ENCODE measurements around the gene NFATC4.
A peak's percentile ranks its signal among the peaks of the same experiment; 100 is the strongest.

Gene NFATC4

GRCh38 chr14:24425704-24426103 is 57.7 kb downstream of the NFATC4 start (continued):
- peak; percentile 89 for TF ChIP-seq ZNF37A (tag by site-specific recombination; IDR thresholded peaks at IDR 0.05)
- TF ChIP-seq ZNF558 (tag by site-specific recombination; IDR thresholded peaks at IDR 0.05): peak; percentile 83
- TF ChIP-seq BCL11B (tag by site-specific recombination; IDR thresholded peaks at IDR 0.05; ENCODE audit: low read depth): no peak
- TF ChIP-seq, protein P1, sequence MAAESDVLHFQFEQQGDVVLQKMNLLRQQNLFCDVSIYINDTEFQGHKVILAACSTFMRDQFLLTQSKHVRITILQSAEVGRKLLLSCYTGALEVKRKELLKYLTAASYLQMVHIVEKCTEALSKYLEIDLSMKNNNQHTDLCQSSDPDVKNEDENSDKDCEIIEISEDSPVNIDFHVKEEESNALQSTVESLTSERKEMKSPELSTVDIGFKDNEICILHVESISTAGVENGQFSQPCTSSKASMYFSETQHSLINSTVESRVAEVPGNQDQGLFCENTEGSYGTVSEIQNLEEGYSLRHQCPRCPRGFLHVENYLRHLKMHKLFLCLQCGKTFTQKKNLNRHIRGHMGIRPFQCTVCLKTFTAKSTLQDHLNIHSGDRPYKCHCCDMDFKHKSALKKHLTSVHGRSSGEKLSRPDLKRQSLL (tag by site-specific recombination; IDR thresholded peaks at IDR 0.05): peak; percentile 28; the same call in 1 of the 2 replicates
- peak; percentile 83 for TF ChIP-seq KLF10 (tag by site-specific recombination; IDR thresholded peaks at IDR 0.05)

- H3K4me1 ChIP-seq (ENCODE audit: control insufficient read depth, insufficient read depth, low read length): peaks cover 9% of the 10 kb centered on the region
- ChIA-PET CTCF (interaction anchor here (0.6 to 13.9 kb wide), 5 partner anchors 10 to 366 kb away, joined by 3 to 468 read pairs (median 7); partner anchors contain the start of gene ADCY4), POLR2A (interaction anchor here (1.5 kb wide), 1 partner anchor 16 kb away, joined by 4 read pairs; no protein-coding TSS in a partner anchor)
- no peak overlapping the region for H3K27ac ChIP-seq (ENCODE audit: extremely low read depth, low read depth, low read length)
- no peaks in the 10 kb centered on the region for H3K9me3 ChIP-seq (ENCODE audit: control insufficient read depth, insufficient read depth, low read depth, low read length)
- peaks cover 0 to 3% of the 10 kb centered on the region in 2 experiments; a peak in 1 of 3 replicates for H3K36me3 ChIP-seq (ENCODE audit: control insufficient read depth in 2 of 2, insufficient read depth in 1 of 2, low read length in 2 of 2)
- no peak overlapping the region for H3K4me3 ChIP-seq (ENCODE audit: low read depth, low read length)
- no peak for TF ChIP-seq ZNF19 (tag by site-specific recombination; IDR thresholded peaks at IDR 0.05; ENCODE audit: low read depth)
- TF ChIP-seq ZNF843 (tag by site-specific recombination; IDR thresholded peaks at IDR 0.05): no peak
- TF ChIP-seq ZNF140 (tag by site-specific recombination; IDR thresholded peaks at IDR 0.05): no peak
- no peak for TF ChIP-seq KLF17 (tag by site-specific recombination; IDR thresholded peaks at IDR 0.05)
- no peak for TF ChIP-seq HOXA7 (CRISPR knock-in tag; IDR thresholded peaks at IDR 0.05; ENCODE audit: borderline replicate concordance)
- TF ChIP-seq ZNF341 (tag by site-specific recombination; IDR thresholded peaks at IDR 0.05; ENCODE audit: low read depth): no peak
- TF ChIP-seq ZNF112 (tag by site-specific recombination; IDR thresholded peaks at IDR 0.05): no peak
- TF ChIP-seq ZNF473 (tag by site-specific recombination; IDR thresholded peaks at IDR 0.05): no peak
- TF ChIP-seq ZNF24 (tag by site-specific recombination; IDR thresholded peaks at IDR 0.05): no peak
- no peak for TF ChIP-seq ZNF302 (tag by site-specific recombination; IDR thresholded peaks at IDR 0.05; ENCODE audit: low read depth)
Measured at GRCh38 chr14:24426150-24426911, 58.3 kb downstream of the NFATC4 start.

GRCh38 chr14:24426912-24427536 is 59.0 kb downstream of the NFATC4 start:
- H3K27ac ChIP-seq (ENCODE audit: extremely low read depth, low read depth, low read length): no peak overlapping the region
- peaks cover 9% of the 10 kb centered on the region for H3K4me1 ChIP-seq (ENCODE audit: control insufficient read depth, insufficient read depth, low read length)
- no peaks in the 10 kb centered on the region for H3K9me3 ChIP-seq (ENCODE audit: control insufficient read depth, insufficient read depth, low read depth, low read length)
- ChIA-PET POLR2A (interaction anchor here (1.5 kb wide), 1 partner anchor 15 kb away, joined by 4 read pairs; no protein-coding TSS in a partner anchor), CTCF (interaction anchor here (1.9 to 13.9 kb wide), 2 partner anchors 10 to 96 kb away, joined by 7 to 468 read pairs; partner anchors contain the start of gene ADCY4)
- TF ChIP-seq ZNF174 (tag by site-specific recombination; IDR thresholded peaks at IDR 0.05) (no peak), PRDM1 (tag by site-specific recombination; IDR thresholded peaks at IDR 0.05) (no peak), HOXA7 (CRISPR knock-in tag; IDR thresholded peaks at IDR 0.05; ENCODE audit: borderline replicate concordance) (no peak), ZNF404 (tag by site-specific recombination; IDR thresholded peaks at IDR 0.05) (no peak), ZNF416 (tag by site-specific recombination; IDR thresholded peaks at IDR 0.05) (no peak), ZNF366 (tag by site-specific recombination; conservative IDR thresholded peaks at IDR 0.05) (no peak), ZFP69B (tag by site-specific recombination; IDR thresholded peaks at IDR 0.05) (no peak), ZIC2 (tag by site-specific recombination; IDR thresholded peaks at IDR 0.05) (no peak), ZNF830 (tag by site-specific recombination; IDR thresholded peaks at IDR 0.05; ENCODE audit: low read depth) (no peak), PBX3 (CRISPR knock-in tag; IDR thresholded peaks at IDR 0.05) (no peak), ZNF121 (tag by site-specific recombination; IDR thresholded peaks at IDR 0.05) (no peak)
- TF ChIP-seq, protein P2, sequence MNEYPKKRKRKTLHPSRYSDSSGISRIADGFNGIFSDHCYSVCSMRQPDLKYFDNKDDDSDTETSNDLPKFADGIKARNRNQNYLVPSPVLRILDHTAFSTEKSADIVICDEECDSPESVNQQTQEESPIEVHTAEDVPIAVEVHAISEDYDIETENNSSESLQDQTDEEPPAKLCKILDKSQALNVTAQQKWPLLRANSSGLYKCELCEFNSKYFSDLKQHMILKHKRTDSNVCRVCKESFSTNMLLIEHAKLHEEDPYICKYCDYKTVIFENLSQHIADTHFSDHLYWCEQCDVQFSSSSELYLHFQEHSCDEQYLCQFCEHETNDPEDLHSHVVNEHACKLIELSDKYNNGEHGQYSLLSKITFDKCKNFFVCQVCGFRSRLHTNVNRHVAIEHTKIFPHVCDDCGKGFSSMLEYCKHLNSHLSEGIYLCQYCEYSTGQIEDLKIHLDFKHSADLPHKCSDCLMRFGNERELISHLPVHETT (tag by site-specific recombination; IDR thresholded peaks at IDR 0.05): no peak
- TF ChIP-seq, protein P3, sequence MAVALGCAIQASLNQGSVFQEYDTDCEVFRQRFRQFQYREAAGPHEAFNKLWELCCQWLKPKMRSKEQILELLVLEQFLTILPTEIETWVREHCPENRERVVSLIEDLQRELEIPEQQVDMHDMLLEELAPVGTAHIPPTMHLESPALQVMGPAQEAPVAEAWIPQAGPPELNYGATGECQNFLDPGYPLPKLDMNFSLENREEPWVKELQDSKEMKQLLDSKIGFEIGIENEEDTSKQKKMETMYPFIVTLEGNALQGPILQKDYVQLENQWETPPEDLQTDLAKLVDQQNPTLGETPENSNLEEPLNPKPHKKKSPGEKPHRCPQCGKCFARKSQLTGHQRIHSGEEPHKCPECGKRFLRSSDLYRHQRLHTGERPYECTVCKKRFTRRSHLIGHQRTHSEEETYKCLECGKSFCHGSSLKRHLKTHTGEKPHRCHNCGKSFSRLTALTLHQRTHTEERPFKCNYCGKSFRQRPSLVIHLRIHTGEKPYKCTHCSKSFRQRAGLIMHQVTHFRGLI (tag by site-specific recombination; IDR thresholded peaks at IDR 0.05): no peak
- peaks cover 0 to 7% of the 10 kb centered on the region in 2 experiments; a peak in 1 of 3 replicates for H3K36me3 ChIP-seq (ENCODE audit: control insufficient read depth in 2 of 2, insufficient read depth in 1 of 2, low read length in 2 of 2)
- H3K4me3 ChIP-seq (ENCODE audit: low read depth, low read length): no peak overlapping the region

Data from HEK293 (cell line).